K562 (cell line): ENCODE results near the gene SH3PXD2B. TPM values are rescaled to one million over a fixed set of nuclear protein-coding genes. Genes with fewer than 3 reads are reported as not detected.

ENCODE experiments used
- ATAC-seq: fragments of 200-7000 bp; cut with Tn5 transposase; 3 replicates; pipeline ENCODE4 v1.9.1; 2020; ENCODE audit warnings: moderate library complexity
- BruUV-seq: library from RNA; stranded (reverse); fragments of 400-500 nt; replicated peaks from 2 replicates; lab custom pipeline; 2021; lab: Mats Ljungman, UMichigan
- CTCF ChIA-PET: fragments of 300-600 bp; formaldehyde crosslinking; extraction: SDS; loops from one replicate; lab custom pipeline; 2021; ENCODE audit warnings: low intra/inter-chr PET ratio; lab: Yijun Ruan, JAX
- POLR2A ChIA-PET: fragments of 300-600, 350-650 bp; sonication (Branson Sonifier 250); formaldehyde crosslinking; extraction: SDS; loops from one replicate; lab custom pipeline; 2021; ENCODE audit warnings: antibody characterized with exemption, inconsistent platforms; lab: Yijun Ruan, JAX
- DNase-seq, 4 experiments: peaks; one replicate each; pipeline versions ENCODE4 v3.0.0 to v3.0.0-alpha.2; 2011 to 2018; ENCODE audit warnings: low spot score in 3 of 4, mixed read lengths in 3 of 4; ENCODE audit errors: extremely low read depth in 1 of 4
- FAIRE-seq: peaks from 2 replicates; lab custom pipeline; 2011; peaks lifted over from hg19 to GRCh38; lab: Jason Lieb, UNC
- H2AFZ ChIP-seq: 2 replicates; pipeline ENCODE4 v1.6.0; 2011; ENCODE audit warnings: low read depth, low read length, control low read depth, inconsistent platforms
- H3K27ac ChIP-seq: fragments of 200-600 bp; 3 replicates; pipeline ENCODE4 v1.8.0; 2011; ENCODE audit warnings: low read depth, mild to moderate bottlenecking, control low read depth, inconsistent platforms, low read length, moderate library complexity, mixed read lengths; ENCODE audit errors: extremely low read depth
- H3K27me3 ChIP-seq, 2 experiments: fragments of 300-600 bp in 1 of 2; 2 replicates in 1 of 2; 3 replicates in 1 of 2; pipeline versions ENCODE4 v1.6.0 to v1.8.0; 2011; ENCODE audit warnings: inconsistent platforms in 2 of 2, low read length in 2 of 2, mild to moderate bottlenecking in 1 of 2, mixed read lengths in 1 of 2, moderate library complexity in 1 of 2; ENCODE audit not compliant: control insufficient read depth in 2 of 2, insufficient read depth in 2 of 2
- H3K36me3 ChIP-seq: fragments of 300-600 bp; 3 replicates; pipeline ENCODE4 v1.8.0; 2011; ENCODE audit warnings: mild to moderate bottlenecking, low read length, inconsistent platforms; ENCODE audit not compliant: control insufficient read depth, insufficient read depth
- H3K4me1 ChIP-seq, 2 experiments: fragments of 200-600 bp in 1 of 2; replicated peaks in 1 of 2; 2 replicates in 1 of 2; 3 replicates in 1 of 2; pipeline versions ENCODE4 v1.5.1 to v1.8.0; 2011; ENCODE audit warnings: inconsistent platforms in 2 of 2, low read length in 2 of 2, mild to moderate bottlenecking in 1 of 2, mixed read lengths in 1 of 2, moderate library complexity in 1 of 2; ENCODE audit not compliant: control insufficient read depth in 2 of 2, insufficient read depth in 2 of 2
- H3K4me2 ChIP-seq: 2 replicates; pipeline ENCODE4 v1.6.1; 2011; ENCODE audit warnings: low read length, control low read depth, inconsistent platforms, mixed read lengths; ENCODE audit not compliant: insufficient read depth
- H3K4me3 ChIP-seq: fragments of 200-600 bp; sonication (generic), shearing (Covaris generic); 2 replicates; pipeline ENCODE4 v1.5.1; 2016; ENCODE audit warnings: control low read depth, inconsistent platforms
- H3K79me2 ChIP-seq: fragments of 200-600 bp; 3 replicates; pipeline ENCODE4 v1.8.0; 2011; ENCODE audit warnings: low read length, inconsistent platforms; ENCODE audit not compliant: control insufficient read depth, insufficient read depth
- H3K9ac ChIP-seq, 2 experiments: 2 replicates each; pipeline versions ENCODE4 v1.6.0 to v1.6.1; 2011; ENCODE audit warnings: low read depth in 2 of 2, low read length in 2 of 2, control low read depth in 1 of 2, inconsistent platforms in 1 of 2, mild to moderate bottlenecking in 1 of 2, mixed read lengths in 1 of 2; ENCODE audit not compliant: insufficient read depth in 1 of 2
- H3K9me1 ChIP-seq: one replicate; pipeline ENCODE4 v1.6.0; 2011; ENCODE audit warnings: inconsistent platforms, mild to moderate bottlenecking, low read length, moderate library complexity; ENCODE audit not compliant: control insufficient read depth, insufficient read depth
- H3K9me3 ChIP-seq: replicated peaks from 2 replicates; pipeline ENCODE4 v1.5.1; 2011; ENCODE audit warnings: low read depth, low read length, inconsistent platforms; ENCODE audit not compliant: control insufficient read depth, insufficient read depth
- H4K20me1 ChIP-seq: replicated peaks from 2 replicates; pipeline ENCODE4 v1.6.1; 2011; ENCODE audit warnings: low read length, inconsistent platforms, mixed read lengths; ENCODE audit not compliant: control insufficient read depth, insufficient read depth
- HDGF ChIP-seq: fragments of 450-650 bp; IDR thresholded peaks from 2 replicates; pipeline ENCODE4 v1.6.1; 2016
- PML ChIP-seq: IDR thresholded peaks from 2 replicates; pipeline ENCODE4 v1.6.1; 2012; ENCODE audit warnings: low read length, inconsistent platforms
- RFX7 ChIP-seq: fragments of 250-450 bp; sonication (Bioruptor Pico); IDR thresholded peaks from 2 replicates; pipeline ENCODE4 v1.5.1; 2021; ENCODE audit warnings: mild to moderate bottlenecking
- SMAD2 ChIP-seq: fragments of 150-350 bp; IDR thresholded peaks from 2 replicates; pipeline ENCODE4 v1.6.1; 2014; ENCODE audit warnings: low read depth, mild to moderate bottlenecking, low read length
- TSC22D4 ChIP-seq: fragments of 450-650 bp; IDR thresholded peaks from 2 replicates; pipeline ENCODE4 v1.6.1; 2016; ENCODE audit warnings: missing genetic modification characterization, missing biosample characterization, control low read depth
- ZNF282 ChIP-seq: sonication (generic); formaldehyde crosslinking; IDR thresholded peaks from 2 replicates; pipeline ENCODE4 v1.8.1; 2023; ENCODE audit warnings: missing genetic modification reagents
- ZSCAN29 ChIP-seq: fragments of 450-650 bp; IDR thresholded peaks from 2 replicates; pipeline ENCODE4 v1.6.1; 2017
- WGBS: fragments of 100-300 bp; shearing (Covaris generic); methylation state at CpG from one replicate; pipeline ENCODE4 v1.1.6; 2016; ENCODE audit warnings: low coverage, mixed read lengths; ENCODE audit not compliant: insufficient coverage; ENCODE audit errors: missing lambda C conversion rate; 5-methylcytosine and 5-hydroxymethylcytosine counted together
- in situ Hi-C: fragments of 300-500 bp; cut with MboI; formaldehyde crosslinking; loops from 4 replicates; pipeline ENCODE4 v1.15.0; 2018; ENCODE audit warnings: inconsistent platforms, mixed read lengths
- intact Hi-C: fragments of 100-400 bp; cut with micrococcal nuclease; formaldehyde crosslinking; loops from 2 replicates; pipeline ENCODE4 v1.14.2; 2022
- polyA plus RNA-seq, 8 experiments: library from polyadenylated mRNA; depleted of rRNA in 4 of 8; stranded (reverse) in 5 of 8; unstranded in 3 of 8; fragments of >200 nt; fragmentation: Nextera tagmentation in 2 of 8; fragmentation: Illumina TruSeq in 1 of 8; extraction: Ambion mirVana in 2 of 8; extraction: Trizol in 1 of 8; gene quantifications; 2 replicates each; pipeline versions ENCODE4 v1.2.1 to v1.2.3, GENCODE V29; 2011 to 2014; ENCODE audit warnings: inconsistent platforms in 1 of 8, missing spikeins in 1 of 8
- total RNA-seq, 7 experiments: library from RNA; depleted of rRNA in 6 of 7; stranded (reverse); fragments of >200 nt in 6 of 7; fragmentation: Illumina TruSeq in 2 of 7; extraction: Trizol in 2 of 7; gene quantifications; 2 replicates each; pipeline versions ENCODE4 v1.2.1 to v1.2.3, GENCODE V29; 2011 to 2021; ENCODE audit warnings: low replicate concordance in 1 of 7
- TF ChIP-seq, protein P1 (sequence below): fragments of 250-450 bp; sonication (Bioruptor Pico); IDR thresholded peaks from 2 replicates; pipeline ENCODE4 v1.4.0; 2020; ENCODE audit warnings: mild to moderate bottlenecking, moderate library complexity
- TF ChIP-seq, protein P2 (sequence below): sonication (generic); formaldehyde crosslinking; IDR thresholded peaks from 2 replicates; pipeline ENCODE4 v1.8.1; 2023; ENCODE audit warnings: mild to moderate bottlenecking, missing genetic modification reagents, moderate library complexity
- TF ChIP-seq, protein P3 (sequence below): fragments of 250-450 bp; sonication (Bioruptor Pico); IDR thresholded peaks from 2 replicates; pipeline ENCODE4 v1.8.0; 2022; ENCODE audit warnings: moderate library complexity, mild to moderate bottlenecking, inconsistent platforms

The SH3PXD2B gene
- total and polyA plus RNA-seq, 9 of the 15 experiments (the other 6 are each of a cell fraction or from before 2014, with no cell fraction given): 0.04 to 0.66 (median 0.19) TPM

DNA sequence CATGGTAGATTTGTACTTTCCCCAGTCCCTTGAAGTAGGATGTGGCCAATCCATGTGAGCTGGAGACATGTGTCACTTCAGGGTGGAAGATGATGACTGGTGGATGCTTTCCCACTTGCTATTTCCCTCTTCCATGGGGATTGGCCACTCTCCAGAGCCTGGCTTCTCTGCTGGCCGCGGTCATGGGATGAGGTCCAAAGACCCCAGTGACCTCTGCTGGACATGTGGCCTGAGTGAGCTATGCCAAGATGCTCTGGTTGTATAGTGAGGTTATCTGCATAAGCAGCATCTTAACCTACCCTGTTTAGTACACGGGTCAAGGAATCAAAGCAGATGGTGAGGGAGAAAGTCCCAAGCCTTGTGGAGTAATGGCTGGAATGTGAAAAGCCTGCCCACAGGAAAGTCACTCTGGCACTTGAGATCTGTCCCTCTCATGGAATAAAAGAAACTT lies 47.1 kb downstream of the SH3PXD2B start:
- H3K27me3 ChIP-seq: peaks cover 9 to 24% of the 10 kb centered on the region in 2 experiments; a peak in 4 of 5 replicates
- CTCF ChIA-PET: no interaction called here
- WGBS: 7% methylated on average over 3 of the region's 3 CpGs
- intact Hi-C loops (no loop called here), in situ Hi-C loops (no loop called here)
- no peaks in the 10 kb centered on the region for H3K9me3 ChIP-seq
- DNase-seq (no peak), FAIRE-seq (no peak), ATAC-seq (no peak)
- POLR2A ChIA-PET: interaction anchor here (0.6 kb wide), 1 partner anchor 497 kb away, joined by 3 read pairs; no protein-coding TSS in a partner anchor
- no peak overlapping the region for H3K4me2 ChIP-seq
- no peaks in the 10 kb centered on the region for H3K36me3 ChIP-seq
- no peak overlapping the region for H3K27ac ChIP-seq
- TF ChIP-seq PML (no peak), RFX7 (CRISPR knock-in tag) (no peak), TSC22D4 (tag) (no peak), HDGF (no peak), SMAD2 (no peak), ZNF282 (no peak), ZSCAN29 (no peak)
- TF ChIP-seq, protein P1, sequence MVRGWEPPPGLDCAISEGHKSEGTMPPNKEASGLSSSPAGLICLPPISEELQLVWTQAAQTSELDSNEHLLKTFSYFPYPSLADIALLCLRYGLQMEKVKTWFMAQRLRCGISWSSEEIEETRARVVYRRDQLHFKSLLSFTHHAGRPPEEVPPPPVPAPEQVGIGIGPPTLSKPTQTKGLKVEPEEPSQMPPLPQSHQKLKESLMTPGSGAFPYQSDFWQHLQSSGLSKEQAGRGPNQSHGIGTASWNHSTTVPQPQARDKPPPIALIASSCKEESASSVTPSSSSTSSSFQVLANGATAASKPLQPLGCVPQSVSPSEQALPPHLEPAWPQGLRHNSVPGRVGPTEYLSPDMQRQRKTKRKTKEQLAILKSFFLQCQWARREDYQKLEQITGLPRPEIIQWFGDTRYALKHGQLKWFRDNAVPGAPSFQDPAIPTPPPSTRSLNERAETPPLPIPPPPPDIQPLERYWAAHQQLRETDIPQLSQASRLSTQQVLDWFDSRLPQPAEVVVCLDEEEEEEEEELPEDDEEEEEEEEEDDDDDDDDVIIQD: no peak
- TF ChIP-seq, protein P2, sequence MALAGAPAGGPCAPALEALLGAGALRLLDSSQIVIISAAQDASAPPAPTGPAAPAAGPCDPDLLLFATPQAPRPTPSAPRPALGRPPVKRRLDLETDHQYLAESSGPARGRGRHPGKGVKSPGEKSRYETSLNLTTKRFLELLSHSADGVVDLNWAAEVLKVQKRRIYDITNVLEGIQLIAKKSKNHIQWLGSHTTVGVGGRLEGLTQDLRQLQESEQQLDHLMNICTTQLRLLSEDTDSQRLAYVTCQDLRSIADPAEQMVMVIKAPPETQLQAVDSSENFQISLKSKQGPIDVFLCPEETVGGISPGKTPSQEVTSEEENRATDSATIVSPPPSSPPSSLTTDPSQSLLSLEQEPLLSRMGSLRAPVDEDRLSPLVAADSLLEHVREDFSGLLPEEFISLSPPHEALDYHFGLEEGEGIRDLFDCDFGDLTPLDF (CRISPR knock-in tag): no peak
- TF ChIP-seq, protein P3, sequence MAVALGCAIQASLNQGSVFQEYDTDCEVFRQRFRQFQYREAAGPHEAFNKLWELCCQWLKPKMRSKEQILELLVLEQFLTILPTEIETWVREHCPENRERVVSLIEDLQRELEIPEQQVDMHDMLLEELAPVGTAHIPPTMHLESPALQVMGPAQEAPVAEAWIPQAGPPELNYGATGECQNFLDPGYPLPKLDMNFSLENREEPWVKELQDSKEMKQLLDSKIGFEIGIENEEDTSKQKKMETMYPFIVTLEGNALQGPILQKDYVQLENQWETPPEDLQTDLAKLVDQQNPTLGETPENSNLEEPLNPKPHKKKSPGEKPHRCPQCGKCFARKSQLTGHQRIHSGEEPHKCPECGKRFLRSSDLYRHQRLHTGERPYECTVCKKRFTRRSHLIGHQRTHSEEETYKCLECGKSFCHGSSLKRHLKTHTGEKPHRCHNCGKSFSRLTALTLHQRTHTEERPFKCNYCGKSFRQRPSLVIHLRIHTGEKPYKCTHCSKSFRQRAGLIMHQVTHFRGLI (CRISPR knock-in tag): no peak
- H4K20me1 ChIP-seq: peaks cover under 1% of the 10 kb centered on the region; the same call in 1 of the 2 replicates
- H3K79me2 ChIP-seq: no peaks in the 10 kb centered on the region
- H3K4me1 ChIP-seq: peaks cover 0 to 3% of the 10 kb centered on the region in 2 experiments; a peak in 2 of 5 replicates
- no peak overlapping the region for H3K4me3 ChIP-seq
- no peaks in the 10 kb centered on the region for H3K9me1 ChIP-seq
- no peak overlapping the region for H2AFZ ChIP-seq
- no TSS peak for BruUV-seq
- H3K9ac ChIP-seq: no peak overlapping the region
